Naive B cell (primary cell): Measurements from ENCODE around the gene D2HGDH. TPM values are rescaled to one million over a fixed set of nuclear protein-coding genes. Genes with fewer than 3 reads are reported as not detected.
"Not testable (repeated sequence)": the region's sequence is repeated elsewhere in the genome, so short reads cannot be mapped to it uniquely, and the experiment has no call there.

Experiments used
- ATAC-seq, 2 donors: fragments of 150-1000 bp; cut with Tn5 transposase; 2 replicates each; pipeline ENCODE4 v1.10.0; 2021; ENCODE audit warnings: low read depth in 2 of 2, mild to moderate bottlenecking in 2 of 2, moderate library complexity in 2 of 2
- DNase-seq: peaks from one replicate; pipeline ENCODE4 v3.0.0; 2022
- H3K27ac Mint-ChIP-seq, 6 donors: one replicate each; pipeline ENCODE4 v1.8.0; 2020 to 2022; ENCODE audit warnings: mild to moderate bottlenecking in 6 of 6, mixed read lengths in 6 of 6, moderate library complexity in 5 of 6, inconsistent platforms in 2 of 6
- H3K27me3 Mint-ChIP-seq, 3 donors: one replicate each; pipeline ENCODE4 v1.8.0; 2021 to 2022; ENCODE audit warnings: mixed read lengths in 3 of 3, mild to moderate bottlenecking in 1 of 3
- H3K36me3 Mint-ChIP-seq, 2 donors: one replicate each; pipeline ENCODE4 v1.8.0; 2020 to 2022; ENCODE audit warnings: mixed read lengths in 2 of 2, inconsistent platforms in 1 of 2, mild to moderate bottlenecking in 1 of 2
- H3K4me1 Mint-ChIP-seq, 3 donors: one replicate each; pipeline ENCODE4 v1.8.0; 2020 to 2022; ENCODE audit warnings: mixed read lengths in 3 of 3, inconsistent platforms in 1 of 3, mild to moderate bottlenecking in 1 of 3, moderate library complexity in 1 of 3
- H3K4me3 Mint-ChIP-seq, 8 donors: one replicate each; pipeline ENCODE4 v1.8.0; 2020 to 2022; ENCODE audit warnings: mild to moderate bottlenecking in 8 of 8, mixed read lengths in 8 of 8, moderate library complexity in 8 of 8, inconsistent platforms in 2 of 8
- H3K9me3 Mint-ChIP-seq, 7 donors: one replicate each; pipeline ENCODE4 v1.8.0; 2020 to 2022; ENCODE audit warnings: mixed read lengths in 7 of 7, mild to moderate bottlenecking in 5 of 7, inconsistent platforms in 2 of 7, moderate library complexity in 1 of 7
- polyA plus RNA-seq, 6 donors: library from polyadenylated mRNA; unstranded; fragments of 300-500 nt; fragmentation: Illumina TruSeq; gene quantifications; one replicate each; pipeline ENCODE4 v1.2.3, GENCODE V29; 2021; ENCODE audit warnings: low read depth in 6 of 6

D2HGDH gene
- polyA plus RNA-seq, 6 donors from 2014 or later, result 1.1 to 7.2 (median 2.4) TPM

DNA sequence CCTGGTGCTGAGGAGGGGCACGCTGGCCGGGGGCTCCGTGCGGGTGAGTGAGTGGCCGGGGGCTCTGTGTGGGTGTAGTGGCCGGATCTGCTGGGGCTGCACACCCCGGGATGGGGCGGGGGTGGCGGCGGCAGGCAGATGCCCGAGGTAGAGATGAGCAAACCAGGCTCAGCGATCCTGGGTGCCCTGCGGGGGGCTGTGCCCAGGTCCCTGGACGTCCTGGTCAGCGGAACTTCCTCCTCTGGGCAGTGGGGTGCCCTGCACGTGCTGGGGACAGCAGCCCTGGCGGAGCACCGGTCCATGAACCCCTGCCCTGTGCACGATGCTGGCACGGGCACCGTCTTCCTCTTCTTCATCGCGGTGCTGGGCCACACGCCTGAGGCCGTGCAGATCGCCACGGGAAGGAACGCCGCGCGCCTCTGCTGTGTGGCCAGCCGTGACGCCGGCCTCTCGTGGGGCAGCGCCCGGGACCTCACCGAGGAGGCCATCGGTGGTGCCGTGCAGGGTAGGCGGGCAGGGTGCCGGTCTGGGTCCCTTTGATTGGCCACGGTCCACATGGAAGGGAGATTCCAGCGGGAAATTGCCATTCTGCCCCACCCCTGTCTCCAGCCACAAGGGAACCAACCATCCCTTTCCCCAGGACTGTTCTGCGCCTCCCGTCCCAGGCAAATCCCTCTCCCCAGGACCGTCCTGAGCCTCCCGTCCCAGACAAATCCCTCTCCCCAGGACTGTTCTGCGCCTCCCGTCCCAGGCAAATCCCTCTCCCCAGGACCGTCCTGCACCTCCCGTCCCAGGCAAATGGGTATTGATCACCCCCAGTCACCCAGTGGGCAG lies 80.4 kb downstream of the D2HGDH start:
- Mint-ChIP-seq H3K4me3 (peak overlapping the region in 1 of 8 donors; percentile 24), H3K9me3 (no peaks in the 10 kb centered on the region), H3K27ac (peak overlapping the region in 3 of 6 donors; percentile 36 to 82 (median 69))

DNA sequence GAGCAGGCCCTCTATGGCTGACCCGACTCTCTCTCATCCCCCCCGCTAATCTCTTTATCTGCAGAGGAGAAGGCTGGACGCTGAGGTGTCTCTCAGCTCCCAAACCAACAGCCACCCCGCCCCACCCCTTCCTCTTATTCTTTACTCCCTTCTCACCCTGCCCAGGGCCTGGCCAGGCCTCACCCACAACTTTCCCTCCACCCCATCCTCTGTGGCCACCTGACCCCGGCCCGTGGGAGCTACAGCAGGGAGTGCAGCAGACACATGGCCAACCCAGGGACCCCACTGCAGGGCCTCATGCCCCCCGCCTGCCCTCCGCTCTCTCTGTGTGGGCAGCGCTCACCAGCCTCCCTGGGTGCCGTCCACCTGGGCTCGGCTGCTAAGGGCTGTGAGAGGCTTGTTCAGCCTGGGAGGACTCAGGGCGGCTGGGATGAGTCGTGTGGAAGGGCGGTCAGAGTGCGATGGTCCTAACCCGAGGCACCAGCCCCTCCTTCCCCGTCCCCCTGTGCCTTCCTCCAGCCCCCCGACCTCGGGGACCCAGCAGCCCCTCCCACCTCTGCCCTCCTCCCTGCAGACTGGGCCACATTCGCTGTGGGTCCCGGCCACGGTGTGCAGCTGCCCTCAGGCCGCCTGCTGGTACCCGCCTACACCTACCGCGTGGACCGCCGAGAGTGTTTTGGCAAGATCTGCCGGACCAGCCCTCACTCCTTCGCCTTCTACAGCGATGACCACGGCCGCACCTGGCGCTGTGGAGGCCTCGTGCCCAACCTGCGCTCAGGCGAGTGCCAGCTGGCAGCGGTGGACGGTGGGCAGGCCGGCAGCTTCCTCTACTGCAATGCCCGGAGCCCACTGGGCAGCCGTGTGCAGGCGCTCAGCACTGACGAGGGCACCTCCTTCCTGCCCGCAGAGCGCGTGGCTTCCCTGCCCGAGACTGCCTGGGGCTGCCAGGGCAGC lies 81.3 kb downstream of the D2HGDH start:
- H3K27me3 Mint-ChIP-seq, result peaks cover 0 to 19% (median 4%) of the 10 kb centered on the region in 3 donors
- ATAC-seq (no peak), DNase-seq (no peak)
- no peaks in the 10 kb centered on the region for H3K9me3 Mint-ChIP-seq
- no peaks in the 10 kb centered on the region for H3K36me3 Mint-ChIP-seq
- H3K4me1 Mint-ChIP-seq, result peaks cover 5 to 9% (median 6%) of the 10 kb centered on the region in 3 donors
- peak overlapping the region in 1 of 8 donors; percentile 24 for H3K4me3 Mint-ChIP-seq
- peak overlapping the region in 2 of 6 donors; percentile 36 to 82 for H3K27ac Mint-ChIP-seq

More for the DNA sequence above, 80.4 kb downstream of the D2HGDH start:
- no peak for ATAC-seq
- no peak for DNase-seq
- Mint-ChIP-seq H3K36me3 (no peaks in the 10 kb centered on the region), H3K27me3 (peaks cover 0 to 19% (median 4%) of the 10 kb centered on the region in 3 donors), H3K4me1 (peaks cover 3 to 9% (median 5%) of the 10 kb centered on the region in 3 donors)

DNA sequence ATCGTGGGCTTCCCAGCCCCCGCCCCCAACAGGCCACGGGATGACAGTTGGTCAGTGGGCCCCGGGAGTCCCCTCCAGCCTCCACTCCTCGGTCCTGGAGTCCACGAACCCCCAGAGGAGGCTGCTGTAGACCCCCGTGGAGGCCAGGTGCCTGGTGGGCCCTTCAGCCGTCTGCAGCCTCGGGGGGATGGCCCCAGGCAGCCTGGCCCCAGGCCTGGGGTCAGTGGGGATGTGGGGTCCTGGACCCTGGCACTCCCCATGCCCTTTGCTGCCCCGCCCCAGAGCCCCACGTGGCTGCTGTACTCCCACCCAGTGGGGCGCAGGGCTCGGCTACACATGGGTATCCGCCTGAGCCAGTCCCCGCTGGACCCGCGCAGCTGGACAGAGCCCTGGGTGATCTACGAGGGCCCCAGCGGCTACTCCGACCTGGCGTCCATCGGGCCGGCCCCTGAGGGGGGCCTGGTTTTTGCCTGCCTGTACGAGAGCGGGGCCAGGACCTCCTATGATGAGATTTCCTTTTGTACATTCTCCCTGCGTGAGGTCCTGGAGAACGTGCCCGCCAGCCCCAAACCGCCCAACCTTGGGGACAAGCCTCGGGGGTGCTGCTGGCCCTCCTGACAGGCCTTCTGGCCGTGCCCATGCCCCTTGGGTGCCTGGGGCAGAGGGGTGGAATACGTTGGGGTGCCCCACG lies 82.1 kb downstream of the D2HGDH start:
- DNase-seq (no peak), ATAC-seq (no peak)
- peak overlapping the region in 1 of 6 donors; percentile 18 for H3K27ac Mint-ChIP-seq
- H3K36me3 Mint-ChIP-seq, result no peaks in the 10 kb centered on the region
- H3K4me1 Mint-ChIP-seq, result peaks cover 6 to 13% (median 9%) of the 10 kb centered on the region in 3 donors
- no peaks in the 10 kb centered on the region for H3K9me3 Mint-ChIP-seq
- peaks cover 0 to 22% (median 4%) of the 10 kb centered on the region in 3 donors for H3K27me3 Mint-ChIP-seq
- H3K4me3 Mint-ChIP-seq, result no peak overlapping the region

DNA sequence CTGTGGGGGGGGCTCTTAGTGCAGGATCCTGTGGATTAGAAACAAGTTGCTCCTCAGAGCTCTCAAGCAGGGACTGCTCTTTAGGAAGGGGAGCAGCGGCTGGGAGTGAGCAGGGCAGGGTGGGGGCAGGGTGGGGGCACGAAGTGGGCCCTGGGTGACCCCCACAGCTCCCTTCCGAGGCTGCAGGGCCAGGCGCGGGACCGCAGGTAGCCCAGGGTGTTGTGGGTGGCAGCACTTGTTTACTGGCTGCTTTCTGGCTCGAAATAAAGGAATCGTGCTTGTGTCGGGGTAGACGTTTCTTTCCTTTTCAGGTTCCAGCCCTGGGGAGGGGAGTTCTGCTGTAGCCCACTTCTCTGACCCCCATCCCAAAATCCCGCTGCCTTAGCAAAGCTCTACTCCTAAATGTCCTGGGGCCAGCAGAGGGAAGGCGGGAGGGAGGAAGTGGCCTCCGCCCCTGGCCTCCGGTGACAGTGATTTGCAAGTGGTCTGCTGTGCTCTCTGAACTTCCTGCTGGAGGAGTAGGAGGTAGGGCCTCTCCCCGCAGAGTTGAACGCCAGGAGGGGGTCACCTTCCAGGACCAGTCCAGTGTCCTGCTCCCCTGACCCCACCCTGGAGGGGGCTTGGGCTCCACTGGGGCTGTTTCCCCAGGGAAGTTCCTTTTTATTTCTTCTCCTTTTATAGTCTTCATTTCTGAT lies 82.8 kb downstream of the D2HGDH start:
- no peak for ATAC-seq
- H3K4me3 Mint-ChIP-seq, result peak overlapping the region in 6 of 8 donors; percentile 15 to 62 (median 50)
- peaks cover 2 to 24% (median 4%) of the 10 kb centered on the region in 3 donors for H3K27me3 Mint-ChIP-seq
- H3K9me3 Mint-ChIP-seq, result no peaks in the 10 kb centered on the region
- no peak for DNase-seq
- peaks cover 6 to 13% (median 10%) of the 10 kb centered on the region in 3 donors for H3K4me1 Mint-ChIP-seq
- peak overlapping the region in 4 of 6 donors; percentile 18 to 91 (median 80) for H3K27ac Mint-ChIP-seq
- peaks cover 0 to under 1% of the 10 kb centered on the region in 2 donors for H3K36me3 Mint-ChIP-seq

DNA sequence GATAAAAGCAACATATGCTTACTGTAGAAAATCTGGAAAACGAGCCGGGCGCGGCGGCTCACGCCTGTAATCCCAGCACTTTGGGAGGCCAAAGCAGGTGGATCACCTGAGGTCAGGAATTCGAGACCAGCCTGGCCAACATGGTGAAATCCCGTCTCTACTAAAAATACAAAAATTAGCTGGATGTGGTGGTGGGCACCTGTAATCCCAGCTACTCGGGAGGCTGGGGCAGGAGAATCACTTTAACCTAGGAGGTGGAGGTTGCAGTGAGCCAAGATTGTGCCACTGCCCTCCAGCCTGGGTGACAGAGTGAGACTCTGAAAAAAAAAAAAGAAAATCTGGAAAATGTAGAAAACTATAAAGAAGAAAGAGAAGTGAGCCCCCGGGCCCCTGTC lies 83.4 kb downstream of the D2HGDH start:
- Mint-ChIP-seq H3K4me1 (peaks cover 10 to 18% (median 11%) of the 10 kb centered on the region in 3 donors), H3K27me3 (peaks cover 7 to 30% (median 8%) of the 10 kb centered on the region in 3 donors), H3K27ac (peak overlapping the region in 4 of 6 donors; percentile 18 to 91 (median 80)), H3K4me3 (peak overlapping the region in 4 of 8 donors; percentile 15 to 53 (median 50))
- ATAC-seq, H3K36me3 Mint-ChIP-seq, H3K9me3 Mint-ChIP-seq, DNase-seq: not testable (repeated sequence)

Other genes with a start within 250 kb of the D2HGDH start
- 100 to 1,000 TPM in 2 of 6 donors, 10 to 100 TPM in 4; 82.2 to 148 (median 87.7) TPM for gene STK25, start 226.0 kb upstream of the D2HGDH start, polyA plus RNA-seq
- gene BOK, start 175.9 kb upstream of the D2HGDH start, polyA plus RNA-seq, result under 1 TPM in 1 of 6 donors, not detected in 5; 0.09 TPM
- gene THAP4, start 97.5 kb upstream of the D2HGDH start, polyA plus RNA-seq, result 10 to 100 TPM; 23.8 to 48.4 (median 29.9) TPM
- gene ATG4B, start 96.9 kb upstream of the D2HGDH start, polyA plus RNA-seq, result 10 to 100 TPM; 61.5 to 74.6 (median 64.5) TPM
- 10 to 100 TPM; 27.6 to 38.3 (median 36.6) TPM for gene DTYMK, start 47.8 kb upstream of the D2HGDH start, polyA plus RNA-seq
- gene ING5, start 32.6 kb upstream of the D2HGDH start, polyA plus RNA-seq, result 10 to 100 TPM; 20.3 to 34.4 (median 24.4) TPM
- gene GAL3ST2, start 42.2 kb downstream of the D2HGDH start, polyA plus RNA-seq, result not detected
- 1 to 10 TPM in 1 of 6 donors, under 1 TPM in 1, not detected in 4; 0.55 to 1.7 TPM for gene NEU4, start 74.6 kb downstream of the D2HGDH start, polyA plus RNA-seq
- gene PDCD1, start 124.3 kb downstream of the D2HGDH start, polyA plus RNA-seq, result not detected
- not detected for gene RTP5, start 135.1 kb downstream of the D2HGDH start, polyA plus RNA-seq